IPS-20b (cell line): ENCODE results near the gene BMERB1.
"Not testable (repeated sequence)": the region's sequence is repeated elsewhere in the genome, so short reads cannot be mapped to it uniquely, and the experiment has no call there.

Experiments used
- H3K27ac ChIP-seq: one replicate; pipeline ENCODE4 v1.5.1; 2013; ENCODE audit warnings: low read length
- H3K27me3 ChIP-seq: 2 replicates; pipeline ENCODE4 v1.6.1; 2013; ENCODE audit warnings: mild to moderate bottlenecking, low read length, inconsistent platforms; ENCODE audit not compliant: insufficient read depth
- H3K36me3 ChIP-seq: 2 replicates; pipeline ENCODE4 v1.6.1; 2013; ENCODE audit warnings: low read depth, mild to moderate bottlenecking, inconsistent platforms, low read length, moderate library complexity; ENCODE audit not compliant: insufficient read depth
- H3K4me1 ChIP-seq: 2 replicates; pipeline ENCODE4 v1.6.1; 2013; ENCODE audit warnings: mild to moderate bottlenecking, control low read depth, inconsistent platforms, low read length, moderate library complexity; ENCODE audit not compliant: insufficient read depth
- H3K4me3 ChIP-seq: 2 replicates; pipeline ENCODE4 v1.5.1; 2013; ENCODE audit warnings: mild to moderate bottlenecking, low read length, inconsistent platforms
- H3K9ac ChIP-seq: 2 replicates; pipeline ENCODE4 v1.6.1; 2013; ENCODE audit warnings: low read depth, mild to moderate bottlenecking, inconsistent platforms, low read length, moderate library complexity
- H3K9me3 ChIP-seq: 2 replicates; pipeline ENCODE4 v1.6.1; 2013; ENCODE audit warnings: mild to moderate bottlenecking, low read depth, low read length, inconsistent platforms; ENCODE audit not compliant: insufficient read depth

The BMERB1 gene

DNA sequence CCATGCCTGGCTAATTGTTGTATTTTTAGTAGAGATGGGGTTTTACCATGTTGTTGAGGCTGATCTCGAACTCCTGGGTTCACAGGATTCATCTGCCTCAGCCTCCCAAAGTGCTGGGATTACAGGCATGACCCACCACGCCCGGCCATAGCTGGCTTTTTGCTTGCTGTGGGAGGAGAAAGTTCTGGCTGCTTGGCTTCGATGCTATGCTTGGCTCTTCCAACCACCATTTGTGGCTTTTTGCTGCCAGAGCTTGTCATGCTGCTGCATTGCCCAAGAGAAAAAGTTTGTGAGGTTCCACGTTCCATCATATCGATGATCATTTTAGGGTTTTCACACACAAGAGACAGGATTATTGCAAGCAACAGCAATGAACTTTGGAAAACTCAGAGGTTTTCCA is 16.2 kb downstream of the BMERB1 start:
- Histone ChIP-seq H3K27me3 (no peaks in the 10 kb centered on the region), H3K4me3 (no peak overlapping the region), H3K27ac (no peak overlapping the region), H3K36me3 (no peaks in the 10 kb centered on the region), H3K9me3 (no peaks in the 10 kb centered on the region), H3K9ac (no peak overlapping the region), H3K4me1 (no peaks in the 10 kb centered on the region)

DNA sequence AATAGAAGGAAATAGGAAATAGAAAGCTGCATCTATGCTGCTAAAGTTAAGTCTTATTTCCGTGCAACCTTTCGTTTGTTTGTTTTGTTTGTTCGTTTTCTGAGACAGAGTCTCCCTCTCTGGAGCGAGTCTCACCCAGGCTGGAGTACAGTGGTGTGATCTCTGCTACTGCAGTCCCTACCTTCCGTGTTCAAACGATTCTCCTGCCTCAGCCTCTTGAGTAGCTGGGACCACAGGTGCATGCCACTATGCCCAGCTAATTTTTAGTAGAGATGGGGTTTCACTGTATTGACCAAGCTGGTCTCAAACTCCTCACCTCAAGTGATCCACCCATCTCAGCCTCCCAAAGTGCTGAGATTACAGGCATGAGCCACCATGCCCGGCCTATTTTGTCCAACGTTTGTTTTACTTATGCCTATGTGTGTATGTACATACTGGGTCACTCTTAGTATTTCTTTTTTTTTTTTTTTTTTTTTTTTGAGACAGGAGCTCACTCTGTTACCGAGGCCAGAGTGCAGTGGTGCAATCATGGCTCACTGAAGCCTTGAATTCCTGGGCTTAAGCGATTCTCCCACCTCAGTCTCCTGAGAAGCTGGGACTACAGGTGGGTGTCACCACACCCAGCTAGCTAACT is 16.8 kb downstream of the BMERB1 start:
- H3K27me3 ChIP-seq, result no peaks in the 10 kb centered on the region
- H3K36me3 ChIP-seq, result no peaks in the 10 kb centered on the region
- H3K4me1 ChIP-seq, result no peaks in the 10 kb centered on the region
- no peak overlapping the region for H3K4me3 ChIP-seq
- no peak overlapping the region for H3K27ac ChIP-seq
- H3K9me3 ChIP-seq, result no peaks in the 10 kb centered on the region
- no peak overlapping the region for H3K9ac ChIP-seq

DNA sequence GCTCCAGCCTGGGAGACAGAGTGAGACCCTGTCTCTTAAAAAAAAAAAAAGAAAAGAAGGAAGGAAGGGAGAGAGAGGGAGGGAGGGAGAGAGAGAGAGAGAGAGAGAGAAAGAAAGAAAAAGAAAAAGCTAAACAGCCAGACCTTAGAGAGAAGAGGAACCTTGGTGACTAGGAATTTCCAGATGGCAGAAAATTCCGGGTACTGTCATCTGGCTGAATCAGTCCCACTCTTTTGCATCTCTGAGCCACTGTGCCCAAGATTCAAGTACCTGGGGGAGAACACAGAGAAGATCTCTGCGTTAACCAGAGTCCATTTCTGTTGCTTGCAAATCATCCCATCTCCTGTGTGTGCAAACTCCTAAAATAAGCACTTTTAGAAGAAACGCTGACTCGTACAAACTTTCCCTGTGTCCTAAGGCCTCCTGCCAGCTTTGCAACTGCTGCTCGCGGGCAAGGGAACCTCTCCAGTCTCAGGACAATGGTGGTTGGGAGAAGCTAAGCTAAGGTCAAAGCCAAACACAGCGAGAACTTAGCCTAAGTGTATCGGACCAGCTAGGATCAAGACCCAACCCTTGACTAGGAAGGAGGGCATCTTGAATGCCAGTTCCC is 18.0 kb downstream of the BMERB1 start:
- no peaks in the 10 kb centered on the region for H3K4me1 ChIP-seq
- H3K36me3 ChIP-seq, result no peaks in the 10 kb centered on the region
- H3K9me3 ChIP-seq, result no peaks in the 10 kb centered on the region
- no peak overlapping the region for H3K4me3 ChIP-seq
- no peak overlapping the region for H3K9ac ChIP-seq
- no peaks in the 10 kb centered on the region for H3K27me3 ChIP-seq
- no peak overlapping the region for H3K27ac ChIP-seq

DNA sequence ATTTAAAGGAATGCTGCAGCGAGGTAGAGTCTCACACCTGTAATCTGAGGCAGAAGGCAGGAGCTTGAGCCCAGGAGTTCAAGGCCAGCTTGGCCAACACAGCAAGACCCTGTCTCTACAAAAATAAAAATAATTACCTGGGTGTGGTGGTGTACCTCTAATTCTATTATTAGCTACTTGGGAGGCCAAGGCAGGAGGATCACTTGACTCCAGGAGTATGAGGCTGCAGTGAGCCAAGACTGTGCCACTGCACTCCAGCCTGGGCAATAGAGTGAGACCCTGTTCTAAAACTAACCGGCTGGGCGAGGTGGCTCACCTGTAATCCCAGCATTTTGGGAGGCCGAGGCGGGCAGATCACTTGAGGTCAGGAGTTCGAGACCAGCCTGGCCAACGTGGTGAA is 18.9 kb downstream of the BMERB1 start:
- not testable (repeated sequence) for H3K4me1 ChIP-seq

DNA sequence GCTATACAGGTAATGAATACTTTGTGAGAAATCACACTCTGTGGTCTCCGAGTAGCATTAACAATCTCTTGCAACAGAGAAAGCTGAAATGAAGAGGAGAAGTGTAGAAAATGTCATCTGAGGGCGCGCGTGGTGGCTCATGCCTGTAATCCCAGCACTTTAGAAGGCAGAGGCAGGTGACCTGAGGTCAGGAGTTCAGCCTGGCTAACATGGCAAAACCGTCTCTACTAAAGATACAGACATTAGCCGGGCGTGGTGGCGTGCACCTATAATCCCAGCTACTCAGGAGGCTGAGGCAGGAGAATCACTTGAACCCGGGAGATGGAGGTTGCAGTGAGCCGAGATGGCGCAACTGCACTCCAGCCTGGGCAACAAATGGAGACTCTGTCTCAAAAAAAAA is 20.5 kb downstream of the BMERB1 start:
- H3K36me3 ChIP-seq, result not testable (repeated sequence)

More for the DNA sequence above, 18.9 kb downstream of the BMERB1 start:
- H3K9me3 ChIP-seq, H3K27ac ChIP-seq, H3K4me3 ChIP-seq, H3K9ac ChIP-seq, H3K36me3 ChIP-seq, H3K27me3 ChIP-seq: not testable (repeated sequence)

DNA sequence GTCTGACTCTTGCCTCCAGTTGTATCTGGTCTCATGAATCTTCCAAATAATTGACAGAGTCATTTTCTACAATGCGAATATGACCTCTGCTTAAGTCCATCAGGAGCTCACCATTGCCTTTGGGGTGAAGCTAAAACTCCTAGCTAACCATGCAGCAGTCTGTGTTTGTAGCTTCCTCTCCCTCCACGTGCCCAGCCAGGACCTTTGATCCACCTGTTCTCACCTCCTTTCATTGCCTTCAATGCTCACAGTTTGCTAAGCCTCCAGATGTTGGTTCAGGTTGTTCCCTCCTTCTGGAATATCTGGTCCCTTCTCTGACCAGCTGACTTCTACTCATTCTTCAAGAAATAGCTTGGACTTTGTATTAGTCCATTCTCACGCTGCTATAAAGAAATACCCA is 23.0 kb downstream of the BMERB1 start:
- no peak overlapping the region for H3K27ac ChIP-seq
- H3K9ac ChIP-seq, result no peak overlapping the region
- no peaks in the 10 kb centered on the region for H3K9me3 ChIP-seq
- H3K4me1 ChIP-seq, result no peaks in the 10 kb centered on the region
- H3K4me3 ChIP-seq, result no peak overlapping the region
- H3K27me3 ChIP-seq, result no peaks in the 10 kb centered on the region
- H3K36me3 ChIP-seq, result no peaks in the 10 kb centered on the region

More for the DNA sequence above, 20.5 kb downstream of the BMERB1 start:
- not testable (repeated sequence) for H3K9ac ChIP-seq, H3K27me3 ChIP-seq, H3K9me3 ChIP-seq, H3K4me3 ChIP-seq, H3K4me1 ChIP-seq, H3K27ac ChIP-seq

DNA sequence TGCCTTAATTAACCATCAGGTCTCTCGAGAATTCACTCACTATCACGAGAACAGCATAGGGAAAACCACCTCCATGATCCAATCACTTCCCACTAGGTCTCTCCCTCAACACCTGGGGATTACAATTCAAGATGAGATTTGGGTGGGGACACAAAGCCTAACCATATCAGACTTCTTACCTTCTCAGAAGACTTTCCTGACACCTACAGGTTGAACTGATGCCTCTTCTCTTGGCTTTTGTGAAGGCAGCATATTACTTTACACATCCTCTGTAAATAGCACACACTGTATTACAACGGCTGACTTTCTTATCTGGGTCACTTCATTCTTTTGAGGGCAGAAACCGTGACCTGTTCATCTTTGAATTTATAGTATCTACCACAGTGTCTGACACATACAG is 23.6 kb downstream of the BMERB1 start:
- Histone ChIP-seq H3K4me3 (no peak overlapping the region), H3K27me3 (no peaks in the 10 kb centered on the region), H3K9ac (no peak overlapping the region), H3K36me3 (no peaks in the 10 kb centered on the region), H3K27ac (no peak overlapping the region), H3K4me1 (no peaks in the 10 kb centered on the region), H3K9me3 (no peaks in the 10 kb centered on the region)

DNA sequence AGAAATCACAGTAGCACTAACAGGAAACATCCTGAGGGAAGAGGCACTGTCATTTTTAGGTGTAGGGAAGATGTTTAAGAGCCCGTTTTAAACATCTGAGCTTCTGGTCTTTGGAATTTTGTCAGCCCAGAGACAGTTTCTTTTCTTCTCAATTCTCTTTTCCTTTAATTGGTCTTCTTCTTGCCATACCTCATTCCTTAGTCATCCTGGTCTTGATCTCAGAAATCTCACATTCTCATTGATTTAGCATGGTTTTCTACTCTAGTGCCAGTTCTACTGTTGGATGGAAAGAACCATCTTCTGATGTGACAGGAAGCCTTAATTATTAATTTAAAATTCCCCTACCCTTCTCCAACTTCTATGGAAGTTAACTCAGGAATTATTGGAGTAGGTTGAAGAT is 25.4 kb downstream of the BMERB1 start:
- no peaks in the 10 kb centered on the region for H3K27me3 ChIP-seq
- no peak overlapping the region for H3K4me3 ChIP-seq
- no peaks in the 10 kb centered on the region for H3K36me3 ChIP-seq
- H3K9me3 ChIP-seq, result no peaks in the 10 kb centered on the region
- H3K4me1 ChIP-seq, result no peaks in the 10 kb centered on the region
- no peak overlapping the region for H3K27ac ChIP-seq
- H3K9ac ChIP-seq, result no peak overlapping the region

DNA sequence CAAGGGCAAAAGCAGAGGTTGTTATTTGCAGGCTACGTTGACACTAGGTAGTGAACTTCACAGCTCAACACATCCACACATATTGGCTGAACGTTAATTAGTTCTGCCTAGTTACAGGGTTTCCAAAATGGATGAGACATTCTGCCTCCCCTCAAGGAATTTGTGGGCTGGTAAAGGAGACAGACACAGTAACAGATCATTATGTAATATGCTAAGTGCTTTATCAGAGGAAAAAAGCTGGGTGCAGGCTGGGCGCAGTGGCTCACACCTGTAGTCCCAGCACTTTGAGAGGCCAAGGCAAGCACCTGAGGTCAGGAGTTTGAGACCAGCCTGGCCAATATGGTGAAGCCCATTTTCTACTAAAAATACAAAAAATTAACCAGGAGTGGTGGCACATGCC is 26.2 kb downstream of the BMERB1 start:
- Histone ChIP-seq H3K9me3 (no peaks in the 10 kb centered on the region), H3K4me1 (no peaks in the 10 kb centered on the region), H3K27ac (no peak overlapping the region), H3K9ac (no peak overlapping the region), H3K27me3 (no peaks in the 10 kb centered on the region), H3K4me3 (no peak overlapping the region), H3K36me3 (no peaks in the 10 kb centered on the region)

DNA sequence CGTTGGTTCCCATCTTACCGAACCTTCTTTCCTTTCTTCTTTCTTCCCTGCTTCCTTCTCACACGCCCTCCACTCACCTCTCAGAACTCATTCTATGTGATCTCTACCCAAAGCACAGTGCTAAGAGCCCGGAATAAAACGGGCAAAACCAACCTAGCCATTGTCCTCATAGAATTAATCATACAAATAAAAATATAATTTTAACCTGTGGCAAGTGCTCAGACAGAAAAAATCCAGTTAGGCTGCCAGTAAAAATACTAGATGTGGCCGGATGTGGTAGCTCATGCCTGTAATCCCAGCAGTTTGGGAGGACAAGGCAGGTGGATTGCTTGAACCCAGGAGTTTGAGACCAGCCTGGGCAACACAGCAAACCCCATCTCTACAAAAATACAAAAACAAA is 27.0 kb downstream of the BMERB1 start:
- H3K9ac ChIP-seq, result no peak overlapping the region
- no peaks in the 10 kb centered on the region for H3K4me1 ChIP-seq
- H3K27ac ChIP-seq, result no peak overlapping the region
- H3K9me3 ChIP-seq, result 0 out of 2 replicates have a peak, but pooled peaks cover under 1% of the 10 kb centered on the region
- H3K4me3 ChIP-seq, result no peak overlapping the region
- H3K36me3 ChIP-seq, result no peaks in the 10 kb centered on the region
- H3K27me3 ChIP-seq, result no peaks in the 10 kb centered on the region

DNA sequence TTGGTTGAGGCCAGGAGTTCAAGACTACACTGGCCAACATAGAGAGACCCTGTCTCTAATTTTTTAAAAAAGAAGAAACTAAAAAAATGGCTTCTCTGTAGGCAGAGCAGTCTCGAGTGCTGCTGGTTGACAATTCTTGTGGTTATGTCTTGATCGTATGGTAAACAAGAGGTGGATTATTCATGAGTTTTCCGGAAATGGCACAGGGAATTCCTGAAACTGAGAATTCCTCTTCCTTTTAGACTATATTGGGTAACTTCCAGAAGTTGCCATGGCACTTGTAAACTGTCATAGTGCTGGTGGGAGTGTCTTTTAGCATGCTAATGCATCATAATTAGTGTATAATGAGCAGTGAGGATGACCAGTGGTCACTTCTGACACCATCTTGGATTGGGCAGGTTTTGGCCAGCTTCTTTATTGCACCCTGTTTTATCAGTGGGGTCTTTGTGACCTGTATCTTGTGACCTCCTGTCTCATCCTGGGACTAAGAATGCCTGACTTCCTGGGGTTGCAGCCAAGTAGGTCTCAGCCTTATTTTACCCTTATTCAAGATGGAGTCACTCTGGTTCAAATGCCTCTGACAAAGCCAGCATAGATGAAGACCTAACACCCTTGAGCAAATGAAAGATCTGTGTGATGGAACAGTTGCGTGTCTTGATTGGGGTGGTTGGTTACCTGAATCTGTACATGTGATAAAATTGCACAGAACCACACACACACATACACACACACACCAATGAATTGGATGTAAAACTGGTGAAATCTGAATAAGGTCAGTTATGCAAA is 30.2 kb downstream of the BMERB1 start:
- H3K27ac ChIP-seq, result no peak overlapping the region
- H3K4me3 ChIP-seq, result no peak overlapping the region
- peaks cover 10% of the 10 kb centered on the region; the same call in 1 of the 2 replicates for H3K9me3 ChIP-seq
- no peaks in the 10 kb centered on the region for H3K4me1 ChIP-seq
- H3K9ac ChIP-seq, result no peak overlapping the region
- no peaks in the 10 kb centered on the region for H3K36me3 ChIP-seq
- H3K27me3 ChIP-seq, result no peaks in the 10 kb centered on the region

DNA sequence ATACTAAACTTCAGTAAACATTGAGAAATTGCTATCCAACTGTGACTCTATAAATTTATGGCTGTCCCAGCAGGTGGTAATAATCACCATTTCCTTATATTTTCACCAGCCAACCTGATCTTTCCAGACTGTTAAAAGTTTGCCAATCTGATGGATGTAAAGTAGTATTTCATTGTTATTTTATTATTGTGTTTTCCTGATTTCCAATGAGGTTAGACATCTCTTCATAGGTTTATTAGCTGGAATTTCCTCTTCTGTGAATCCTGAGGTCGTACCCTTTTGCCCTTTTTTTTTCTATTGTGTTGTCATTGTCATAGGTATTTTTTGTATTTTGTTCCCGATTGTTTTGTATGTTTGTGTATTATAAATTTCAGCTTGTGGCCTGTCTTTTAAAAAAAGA is 31.7 kb downstream of the BMERB1 start:
- no peaks in the 10 kb centered on the region for H3K36me3 ChIP-seq
- H3K4me3 ChIP-seq, result no peak overlapping the region
- no peak overlapping the region for H3K27ac ChIP-seq
- H3K4me1 ChIP-seq, result no peaks in the 10 kb centered on the region
- no peak overlapping the region for H3K9ac ChIP-seq
- no peaks in the 10 kb centered on the region for H3K27me3 ChIP-seq
- H3K9me3 ChIP-seq, result peaks cover 10% of the 10 kb centered on the region; the same call in 1 of the 2 replicates
